ENCODE results near the gene PKHD1.

Gene PKHD1

DNA sequence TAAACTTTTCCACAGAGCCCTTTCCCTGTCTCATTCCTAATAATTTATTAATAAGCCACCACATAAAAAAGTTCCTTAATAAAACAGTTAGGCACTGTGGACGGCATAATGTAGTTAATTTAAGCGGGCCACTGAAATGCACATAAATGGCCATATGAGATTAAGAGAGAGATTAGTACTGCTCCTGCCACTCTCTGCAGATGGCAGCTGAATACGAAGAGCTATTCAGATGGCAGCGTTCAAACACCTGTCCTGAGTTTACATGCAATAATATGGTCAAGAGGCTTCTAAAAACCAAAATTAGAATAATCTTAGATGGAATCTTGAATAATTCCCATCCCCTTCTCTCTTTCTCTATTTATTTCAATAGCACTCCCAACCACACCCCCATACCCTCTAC, 461.8 kb downstream of the PKHD1 start:
- no peak for DNase-seq (ENCODE audit: low spot score)
- TF ChIP-seq CTCF (IDR thresholded peaks at IDR 0.05; ENCODE audit: extremely low read depth, missing control alignments): no peak

DNA sequence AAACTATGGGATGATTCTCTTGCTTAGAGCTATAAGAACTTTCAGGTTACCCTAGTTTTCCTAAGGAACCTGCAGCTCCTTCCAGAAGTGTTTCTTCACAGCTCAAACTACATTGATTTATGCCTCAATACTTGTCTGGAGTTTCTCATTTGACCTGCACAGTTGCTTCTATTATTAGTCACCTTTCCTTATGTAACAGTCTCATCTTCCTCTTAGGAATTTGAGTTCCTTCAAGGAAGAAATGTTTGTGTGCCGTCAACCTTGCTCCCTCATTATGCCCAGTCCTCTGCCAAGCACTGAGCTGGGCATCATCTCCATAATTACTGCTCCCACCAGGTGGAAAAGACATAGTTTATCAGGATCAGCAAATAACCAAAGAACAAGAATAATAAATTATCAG, 466.4 kb downstream of the PKHD1 start:
- DNase-seq (ENCODE audit: low spot score): no peak
- no peak for TF ChIP-seq CTCF (IDR thresholded peaks at IDR 0.05; ENCODE audit: extremely low read depth, missing control alignments)

GRCh38 chr6:51619042-51619799, 468.2 kb downstream of the PKHD1 start:
- no peak for DNase-seq (ENCODE audit: low spot score)

GRCh38 chr6:51618563-51618962, 468.9 kb downstream of the PKHD1 start:
- DNase-seq (ENCODE audit: low spot score): no peak

More at GRCh38 chr6:51619042-51619799, 468.2 kb downstream of the PKHD1 start:
- no peak for TF ChIP-seq CTCF (IDR thresholded peaks at IDR 0.05; ENCODE audit: extremely low read depth, missing control alignments)

GRCh38 chr6:51617751-51618150, 469.7 kb downstream of the PKHD1 start:
- no peak for DNase-seq (ENCODE audit: low spot score)
- no peak for TF ChIP-seq CTCF (IDR thresholded peaks at IDR 0.05; ENCODE audit: extremely low read depth, missing control alignments)

More at GRCh38 chr6:51618563-51618962, 468.9 kb downstream of the PKHD1 start:
- no peak for TF ChIP-seq CTCF (IDR thresholded peaks at IDR 0.05; ENCODE audit: extremely low read depth, missing control alignments)

DNA sequence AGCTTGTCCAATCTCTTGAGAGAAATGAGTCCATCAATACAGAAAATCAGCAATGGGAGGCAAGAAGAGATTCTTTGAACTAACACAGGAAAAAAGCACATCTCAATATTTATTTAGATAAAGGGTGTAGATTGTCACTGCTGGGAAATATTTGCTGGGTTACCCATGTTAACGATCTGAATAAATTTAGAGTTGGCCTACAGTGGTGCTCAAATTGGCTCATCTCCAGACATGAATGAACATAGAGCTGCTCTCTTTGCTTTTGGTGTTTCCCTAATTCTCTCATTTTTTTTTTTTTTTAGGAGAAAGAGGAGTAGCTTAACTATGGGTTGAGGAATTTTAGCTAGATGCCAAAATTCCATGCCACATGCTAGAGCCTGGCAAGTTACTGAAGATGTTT, 471.2 kb downstream of the PKHD1 start:
- TF ChIP-seq CTCF (IDR thresholded peaks at IDR 0.05; ENCODE audit: extremely low read depth, missing control alignments): no peak
- no peak for DNase-seq (ENCODE audit: low spot score)

DNA sequence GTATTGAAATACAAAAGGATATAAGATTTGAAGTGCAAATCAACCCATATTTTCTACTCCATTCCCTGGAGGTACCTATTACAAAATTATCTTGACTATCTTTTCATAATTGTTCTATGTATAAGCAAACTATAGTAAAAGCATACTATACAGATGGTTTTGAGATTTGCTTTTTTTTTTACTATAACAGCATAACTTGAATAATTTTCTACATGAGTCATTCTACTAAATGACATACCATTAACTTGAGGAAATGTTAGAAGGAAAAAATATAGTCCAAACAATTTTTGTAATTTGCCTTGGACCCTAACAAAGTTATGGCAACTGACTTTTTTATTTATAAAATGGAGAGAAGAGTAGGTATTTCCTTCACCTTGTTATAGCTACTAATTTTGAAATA, 472.7 kb downstream of the PKHD1 start:
- DNase-seq (ENCODE audit: low spot score): no peak
- no peak for TF ChIP-seq CTCF (IDR thresholded peaks at IDR 0.05; ENCODE audit: extremely low read depth, missing control alignments)

Data from GM20000 (cell line).